ENCODE results near the gene IQCC.

- TF ChIP-seq CTCF (IDR thresholded peaks at IDR 0.05; ENCODE audit: poor library complexity) (no peak), EZH2 (IDR thresholded peaks at IDR 0.05; ENCODE audit: borderline replicate concordance) (no peak), EZH2phosphoT487 (IDR thresholded peaks at IDR 0.05; ENCODE audit: low read depth, severe bottlenecking, unreplicated experiment) (no peak)
Measured at GRCh38 chr1:32208891-32209328, 3.4 kb downstream of the IQCC start, which contains the start of gene DCDC2B.

Data from hepatocyte (in vitro differentiated cells).